ENCODE results near the gene CCHCR1.

DNA sequence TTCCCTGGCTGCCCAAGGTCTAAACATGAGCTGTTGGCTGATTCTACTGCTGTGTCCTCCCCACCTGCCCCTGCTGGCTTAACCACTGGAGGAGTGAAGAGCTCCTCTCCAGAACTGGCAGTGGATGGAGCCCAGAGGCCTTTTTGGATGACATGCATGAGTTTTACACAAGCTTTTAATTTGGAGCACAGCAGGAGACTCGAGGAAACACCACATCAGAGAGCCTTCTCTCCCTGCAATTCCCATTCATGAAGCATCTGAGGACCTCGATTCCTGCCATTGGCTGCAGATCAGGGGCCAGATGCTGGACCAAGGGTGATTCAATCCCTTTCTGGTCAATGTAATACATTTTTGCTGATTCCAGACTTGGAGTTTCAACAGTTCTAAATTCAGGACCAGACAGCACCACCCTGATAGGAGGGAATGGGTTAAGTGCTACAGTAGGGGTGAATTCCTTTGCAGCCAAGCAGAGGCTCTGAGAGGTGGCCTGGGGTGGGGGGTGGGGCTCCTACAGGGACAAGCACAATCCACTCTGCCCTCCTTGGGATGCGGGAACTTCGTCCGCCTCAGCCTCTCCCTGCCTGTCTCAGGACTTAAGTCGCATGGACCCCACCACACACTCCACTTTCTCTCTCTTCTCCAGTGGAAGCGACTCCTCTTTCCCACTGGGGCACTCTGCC lies 43.6 kb downstream of the CCHCR1 start:
- TF ChIP-seq, protein P1, sequence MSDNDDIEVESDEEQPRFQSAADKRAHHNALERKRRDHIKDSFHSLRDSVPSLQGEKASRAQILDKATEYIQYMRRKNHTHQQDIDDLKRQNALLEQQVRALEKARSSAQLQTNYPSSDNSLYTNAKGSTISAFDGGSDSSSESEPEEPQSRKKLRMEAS (IDR thresholded peaks at IDR 0.05), result no peak
- TF ChIP-seq, protein P2, sequence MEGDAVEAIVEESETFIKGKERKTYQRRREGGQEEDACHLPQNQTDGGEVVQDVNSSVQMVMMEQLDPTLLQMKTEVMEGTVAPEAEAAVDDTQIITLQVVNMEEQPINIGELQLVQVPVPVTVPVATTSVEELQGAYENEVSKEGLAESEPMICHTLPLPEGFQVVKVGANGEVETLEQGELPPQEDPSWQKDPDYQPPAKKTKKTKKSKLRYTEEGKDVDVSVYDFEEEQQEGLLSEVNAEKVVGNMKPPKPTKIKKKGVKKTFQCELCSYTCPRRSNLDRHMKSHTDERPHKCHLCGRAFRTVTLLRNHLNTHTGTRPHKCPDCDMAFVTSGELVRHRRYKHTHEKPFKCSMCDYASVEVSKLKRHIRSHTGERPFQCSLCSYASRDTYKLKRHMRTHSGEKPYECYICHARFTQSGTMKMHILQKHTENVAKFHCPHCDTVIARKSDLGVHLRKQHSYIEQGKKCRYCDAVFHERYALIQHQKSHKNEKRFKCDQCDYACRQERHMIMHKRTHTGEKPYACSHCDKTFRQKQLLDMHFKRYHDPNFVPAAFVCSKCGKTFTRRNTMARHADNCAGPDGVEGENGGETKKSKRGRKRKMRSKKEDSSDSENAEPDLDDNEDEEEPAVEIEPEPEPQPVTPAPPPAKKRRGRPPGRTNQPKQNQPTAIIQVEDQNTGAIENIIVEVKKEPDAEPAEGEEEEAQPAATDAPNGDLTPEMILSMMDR (IDR thresholded peaks at IDR 0.05), result no peak
- no peak for TF ChIP-seq JUN (IDR thresholded peaks at IDR 0.05)
- no peak for TF ChIP-seq POLR2A (IDR thresholded peaks at IDR 0.05; ENCODE audit: low read length)
